ENCODE results near the gene PCBP4.

- TF ChIP-seq, protein P1, sequence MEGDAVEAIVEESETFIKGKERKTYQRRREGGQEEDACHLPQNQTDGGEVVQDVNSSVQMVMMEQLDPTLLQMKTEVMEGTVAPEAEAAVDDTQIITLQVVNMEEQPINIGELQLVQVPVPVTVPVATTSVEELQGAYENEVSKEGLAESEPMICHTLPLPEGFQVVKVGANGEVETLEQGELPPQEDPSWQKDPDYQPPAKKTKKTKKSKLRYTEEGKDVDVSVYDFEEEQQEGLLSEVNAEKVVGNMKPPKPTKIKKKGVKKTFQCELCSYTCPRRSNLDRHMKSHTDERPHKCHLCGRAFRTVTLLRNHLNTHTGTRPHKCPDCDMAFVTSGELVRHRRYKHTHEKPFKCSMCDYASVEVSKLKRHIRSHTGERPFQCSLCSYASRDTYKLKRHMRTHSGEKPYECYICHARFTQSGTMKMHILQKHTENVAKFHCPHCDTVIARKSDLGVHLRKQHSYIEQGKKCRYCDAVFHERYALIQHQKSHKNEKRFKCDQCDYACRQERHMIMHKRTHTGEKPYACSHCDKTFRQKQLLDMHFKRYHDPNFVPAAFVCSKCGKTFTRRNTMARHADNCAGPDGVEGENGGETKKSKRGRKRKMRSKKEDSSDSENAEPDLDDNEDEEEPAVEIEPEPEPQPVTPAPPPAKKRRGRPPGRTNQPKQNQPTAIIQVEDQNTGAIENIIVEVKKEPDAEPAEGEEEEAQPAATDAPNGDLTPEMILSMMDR (IDR thresholded peaks at IDR 0.05) = peak in 1 of 7 experiments; percentile 25
- TF ChIP-seq POLR2AphosphoS5 (IDR thresholded peaks at IDR 0.05) = no peak
- no peak for TF ChIP-seq POLR2A (IDR thresholded peaks at IDR 0.05)
- TF ChIP-seq EP300 (IDR thresholded peaks at IDR 0.05) = no peak
Observed at GRCh38 chr3:51974277-51974962, 7.2 kb upstream of the PCBP4 start.
